ENCODE results near the gene ADIPOR2. TPM values are rescaled to one million over a fixed set of nuclear protein-coding genes. Genes with fewer than 3 reads are reported as not detected.

Gene ADIPOR2
- total RNA-seq, 1 experiment from 2014 or later: 26.5 TPM

- no peaks in the 10 kb centered on the region for H3K36me3 ChIP-seq (ENCODE audit: low read depth, low read length)
- TF ChIP-seq EZH2 (IDR thresholded peaks at IDR 0.05; ENCODE audit: low read length, unreplicated experiment) (no peak), EZH2phosphoT487 (IDR thresholded peaks at IDR 0.05; ENCODE audit: borderline replicate concordance, low read length) (no peak)
- TF ChIP-seq, protein P1, sequence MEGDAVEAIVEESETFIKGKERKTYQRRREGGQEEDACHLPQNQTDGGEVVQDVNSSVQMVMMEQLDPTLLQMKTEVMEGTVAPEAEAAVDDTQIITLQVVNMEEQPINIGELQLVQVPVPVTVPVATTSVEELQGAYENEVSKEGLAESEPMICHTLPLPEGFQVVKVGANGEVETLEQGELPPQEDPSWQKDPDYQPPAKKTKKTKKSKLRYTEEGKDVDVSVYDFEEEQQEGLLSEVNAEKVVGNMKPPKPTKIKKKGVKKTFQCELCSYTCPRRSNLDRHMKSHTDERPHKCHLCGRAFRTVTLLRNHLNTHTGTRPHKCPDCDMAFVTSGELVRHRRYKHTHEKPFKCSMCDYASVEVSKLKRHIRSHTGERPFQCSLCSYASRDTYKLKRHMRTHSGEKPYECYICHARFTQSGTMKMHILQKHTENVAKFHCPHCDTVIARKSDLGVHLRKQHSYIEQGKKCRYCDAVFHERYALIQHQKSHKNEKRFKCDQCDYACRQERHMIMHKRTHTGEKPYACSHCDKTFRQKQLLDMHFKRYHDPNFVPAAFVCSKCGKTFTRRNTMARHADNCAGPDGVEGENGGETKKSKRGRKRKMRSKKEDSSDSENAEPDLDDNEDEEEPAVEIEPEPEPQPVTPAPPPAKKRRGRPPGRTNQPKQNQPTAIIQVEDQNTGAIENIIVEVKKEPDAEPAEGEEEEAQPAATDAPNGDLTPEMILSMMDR (conservative IDR thresholded peaks at IDR 0.05; ENCODE audit: low read depth, low read length): no peak
- H3K4me2 ChIP-seq (ENCODE audit: low read length): no peak overlapping the region
- peaks cover 2% of the 10 kb centered on the region; the same call in 1 of the 2 replicates for H3K4me1 ChIP-seq (ENCODE audit: insufficient read depth, low read length)
- H3K4me3 ChIP-seq (ENCODE audit: low read length): no peak overlapping the region
- ChIA-PET POLR2A (ENCODE audit: unreplicated experiment) (no interaction called here), CTCF (no interaction called here)
- peaks cover 28% of the 10 kb centered on the region for H3K27me3 ChIP-seq (ENCODE audit: low read length)
- no peaks in the 10 kb centered on the region for H4K20me1 ChIP-seq (ENCODE audit: low read length)
- DNase-seq: peak; percentile 82
- no peaks in the 10 kb centered on the region for H3F3A ChIP-seq (ENCODE audit: low read length, unreplicated experiment)
- no peak overlapping the region for H2AFZ ChIP-seq (ENCODE audit: low read length)
- no peak overlapping the region for H3K27ac ChIP-seq (ENCODE audit: low read length)
- no peaks in the 10 kb centered on the region for H3K9me3 ChIP-seq (ENCODE audit: low read length)
- no peaks in the 10 kb centered on the region for H3K79me2 ChIP-seq (ENCODE audit: low read length)
- H3K9me2 ChIP-seq (replicated peaks; ENCODE audit: low read length): no peaks in the 10 kb centered on the region
- intact Hi-C loops (cut with micrococcal nuclease): no loop called here
- H3K9ac ChIP-seq (ENCODE audit: low read length): no peak overlapping the region
- BruUV-seq (replicated peaks): no TSS peak
- peak; percentile 13; the same call in 1 of the 2 replicates for ATAC-seq
Measured at GRCh38 chr12:1830981-1831963, 140.4 kb downstream of the ADIPOR2 start.

GRCh38 chr12:1832801-1833595, 142.1 kb downstream of the ADIPOR2 start:
- no peaks in the 10 kb centered on the region for H3K9me2 ChIP-seq (replicated peaks; ENCODE audit: low read length)
- H3K27me3 ChIP-seq (ENCODE audit: low read length): peaks cover 28% of the 10 kb centered on the region
- no peak for TF ChIP-seq EZH2phosphoT487 (IDR thresholded peaks at IDR 0.05; ENCODE audit: borderline replicate concordance, low read length)
- TF ChIP-seq, protein P1 (conservative IDR thresholded peaks at IDR 0.05; ENCODE audit: low read depth, low read length): no peak
- no peak for TF ChIP-seq EZH2 (IDR thresholded peaks at IDR 0.05; ENCODE audit: low read length, unreplicated experiment)
- DNase-seq (no peak), ATAC-seq (no peak)
- H3K4me1 ChIP-seq (ENCODE audit: insufficient read depth, low read length): peaks cover 17% of the 10 kb centered on the region
- intact Hi-C loops (cut with micrococcal nuclease): no loop called here
- H3K27ac ChIP-seq (ENCODE audit: low read length): no peak overlapping the region
- no peaks in the 10 kb centered on the region for H3K36me3 ChIP-seq (ENCODE audit: low read depth, low read length)
- no peak overlapping the region for H3K4me3 ChIP-seq (ENCODE audit: low read length)
- no peaks in the 10 kb centered on the region for H3F3A ChIP-seq (ENCODE audit: low read length, unreplicated experiment)
- no peak overlapping the region for H3K4me2 ChIP-seq (ENCODE audit: low read length)
- BruUV-seq (replicated peaks): no TSS peak
- H4K20me1 ChIP-seq (ENCODE audit: low read length): no peaks in the 10 kb centered on the region
- H3K9me3 ChIP-seq (ENCODE audit: low read length): no peaks in the 10 kb centered on the region
- no peak overlapping the region for H3K9ac ChIP-seq (ENCODE audit: low read length)
- H2AFZ ChIP-seq (ENCODE audit: low read length): no peak overlapping the region
- ChIA-PET CTCF (no interaction called here), POLR2A (ENCODE audit: unreplicated experiment) (interaction anchor here (0.6 kb wide), 1 partner anchor 521 kb away, joined by 4 read pairs; no protein-coding TSS in a partner anchor)
- H3K79me2 ChIP-seq (ENCODE audit: low read length): no peaks in the 10 kb centered on the region

Measured in PC-3 (cell line).